GM12878 (cell line): Measurements from ENCODE around the gene INTS6.

Experiments
- ATF3 ChIP-seq: IDR thresholded peaks from 2 replicates; pipeline ENCODE4 v1.6.1; 2011; ENCODE audit warnings: low read depth, mild to moderate bottlenecking, low read length, moderate library complexity, borderline replicate concordance; ENCODE audit errors: extremely low read depth
- BRCA1 ChIP-seq: IDR thresholded peaks from 2 replicates; pipeline ENCODE4 v1.6.1; 2011; ENCODE audit warnings: low read depth, low read length, improper control_type of control experiment
- CTCF ChIP-seq, 3 experiments: IDR thresholded peaks in 2 of 3; conservative IDR thresholded peaks in 1 of 3; 2 replicates each; pipeline ENCODE4 v1.5.1; 2011; ENCODE audit warnings: low read depth in 3 of 3, low read length in 3 of 3, mild to moderate bottlenecking in 3 of 3, control low read depth in 2 of 3, moderate library complexity in 2 of 3, inconsistent platforms in 1 of 3, mixed read lengths in 1 of 3; ENCODE audit not compliant: control insufficient read depth in 2 of 3, insufficient read depth in 1 of 3; ENCODE audit errors: extremely low read depth in 1 of 3
- EP300 ChIP-seq, 2 experiments: fragments of 150-350 bp in 1 of 2; IDR thresholded peaks; 2 replicates each; pipeline ENCODE4 v1.6.1; 2011 to 2012; ENCODE audit warnings: low read depth in 2 of 2, low read length in 2 of 2, borderline replicate concordance in 1 of 2, improper control_type of control experiment in 1 of 2, inconsistent platforms in 1 of 2; ENCODE audit not compliant: control insufficient read depth in 1 of 2
- PRDM15 ChIP-seq: fragments of 450-650 bp; formaldehyde crosslinking; IDR thresholded peaks from 2 replicates; pipeline ENCODE4 v1.4.0; 2020; ENCODE audit warnings: mild to moderate bottlenecking, moderate library complexity
- RAD51 ChIP-seq: fragments of 450-650 bp; IDR thresholded peaks from 2 replicates; pipeline ENCODE4 v1.6.1; 2016; ENCODE audit warnings: moderate library complexity, mild to moderate bottlenecking, inconsistent platforms
- TCF12 ChIP-seq: IDR thresholded peaks from 2 replicates; pipeline ENCODE4 v1.6.1; 2011; ENCODE audit warnings: low read depth, mild to moderate bottlenecking, low read length
- YY1 ChIP-seq: IDR thresholded peaks from 2 replicates; pipeline ENCODE4 v1.6.1; 2011; ENCODE audit warnings: low read depth, mild to moderate bottlenecking, low read length
- ZNF274 ChIP-seq: IDR thresholded peaks from one replicate; pipeline ENCODE4 v1.8.0; 2011; ENCODE audit not compliant: insufficient read length, insufficient read depth
- ZZZ3 ChIP-seq: IDR thresholded peaks from 2 replicates; pipeline ENCODE4 v1.6.1; 2011; ENCODE audit warnings: low read depth; ENCODE audit not compliant: control insufficient read depth, insufficient read length

- no peak for TF ChIP-seq ZNF274
- no peak for TF ChIP-seq ATF3
- no peak for TF ChIP-seq EP300 (IDR thresholded peaks at IDR 0.05; ENCODE audit: borderline replicate concordance in 1 of 2, control insufficient read depth in 1 of 2, low read depth in 2 of 2, low read length in 2 of 2)
- TF ChIP-seq BRCA1: no peak
- no peak for TF ChIP-seq CTCF (IDR thresholded peaks at IDR 0.05 in 2 of 3, conservative IDR thresholded peaks at IDR 0.05 in 1 of 3; ENCODE audit: control insufficient read depth in 2 of 3, extremely low read depth in 1 of 3, insufficient read depth in 1 of 3, low read depth in 3 of 3, low read length in 3 of 3)
- no peak for TF ChIP-seq YY1
- TF ChIP-seq PRDM15 (CRISPR knock-in tag): no peak
- TF ChIP-seq RAD51: no peak
- no peak for TF ChIP-seq ZZZ3
- TF ChIP-seq TCF12: no peak
Measured at GRCh38 chr13:51412431-51412830, 40.4 kb downstream of the INTS6 start.
